ENCODE data around the gene C1QTNF6.

Gene C1QTNF6

GRCh38 chr22:37218399-37218770 lies 30.3 kb upstream of the C1QTNF6 start:
- no peak for DNase-seq

GRCh38 chr22:37215890-37216289 lies 27.8 kb upstream of the C1QTNF6 start:
- TF ChIP-seq GATA1 (IDR thresholded peaks at IDR 0.05; ENCODE audit: low read depth, low read length) (no peak), POLR2A (IDR thresholded peaks at IDR 0.05; ENCODE audit: low read length) (no peak)
- DNase-seq: no peak

More at GRCh38 chr22:37218399-37218770, 30.3 kb upstream of the C1QTNF6 start:
- TF ChIP-seq GATA1 (IDR thresholded peaks at IDR 0.05; ENCODE audit: low read depth, low read length) (no peak), POLR2A (IDR thresholded peaks at IDR 0.05; ENCODE audit: low read length) (no peak)

- no peak for DNase-seq
- TF ChIP-seq GATA1 (IDR thresholded peaks at IDR 0.05; ENCODE audit: low read depth, low read length) (no peak), POLR2A (IDR thresholded peaks at IDR 0.05; ENCODE audit: low read length) (no peak)
Observed at GRCh38 chr22:37214731-37215030, 26.6 kb upstream of the C1QTNF6 start.

DNA sequence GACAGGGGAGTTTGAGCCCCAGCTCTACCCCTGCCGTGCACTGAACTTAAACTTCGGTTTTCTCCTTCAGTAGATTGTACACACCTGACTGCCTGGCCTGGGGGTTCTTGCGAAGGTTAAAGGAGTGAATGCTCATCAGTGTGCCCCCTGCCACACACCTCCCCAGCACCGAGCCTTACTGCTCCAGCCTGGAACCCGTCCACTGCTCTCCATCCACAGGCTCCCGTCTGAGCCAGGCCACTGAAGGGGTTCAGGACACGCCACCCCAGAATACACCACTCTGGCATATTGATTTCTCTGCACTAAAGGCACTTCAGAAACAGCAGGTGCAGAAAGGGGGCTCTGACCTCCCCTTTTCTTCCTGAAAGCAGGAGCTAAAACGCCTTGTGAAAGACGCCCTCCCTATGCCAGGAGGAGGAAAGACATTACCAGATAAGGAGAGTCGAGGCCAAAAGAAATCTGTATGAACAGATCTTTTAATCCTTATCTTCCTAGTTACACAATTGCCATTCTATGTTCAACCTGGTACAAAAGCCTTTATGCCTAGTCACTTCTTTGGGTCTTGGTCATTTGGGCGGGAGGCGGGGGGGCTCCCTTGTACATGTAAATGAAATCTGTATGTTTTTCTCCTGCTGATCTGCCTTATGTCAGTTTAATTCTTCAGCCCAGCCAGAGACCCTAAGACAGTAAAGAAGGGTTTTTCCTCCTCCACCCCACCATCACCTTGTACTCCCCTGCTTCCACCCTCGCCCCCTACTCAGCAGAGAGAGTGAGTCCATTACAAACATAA lies 26.1 kb upstream of the C1QTNF6 start:
- no peak for DNase-seq
- TF ChIP-seq POLR2A (IDR thresholded peaks at IDR 0.05; ENCODE audit: low read length) (no peak), GATA1 (IDR thresholded peaks at IDR 0.05; ENCODE audit: low read depth, low read length) (no peak)

DNA sequence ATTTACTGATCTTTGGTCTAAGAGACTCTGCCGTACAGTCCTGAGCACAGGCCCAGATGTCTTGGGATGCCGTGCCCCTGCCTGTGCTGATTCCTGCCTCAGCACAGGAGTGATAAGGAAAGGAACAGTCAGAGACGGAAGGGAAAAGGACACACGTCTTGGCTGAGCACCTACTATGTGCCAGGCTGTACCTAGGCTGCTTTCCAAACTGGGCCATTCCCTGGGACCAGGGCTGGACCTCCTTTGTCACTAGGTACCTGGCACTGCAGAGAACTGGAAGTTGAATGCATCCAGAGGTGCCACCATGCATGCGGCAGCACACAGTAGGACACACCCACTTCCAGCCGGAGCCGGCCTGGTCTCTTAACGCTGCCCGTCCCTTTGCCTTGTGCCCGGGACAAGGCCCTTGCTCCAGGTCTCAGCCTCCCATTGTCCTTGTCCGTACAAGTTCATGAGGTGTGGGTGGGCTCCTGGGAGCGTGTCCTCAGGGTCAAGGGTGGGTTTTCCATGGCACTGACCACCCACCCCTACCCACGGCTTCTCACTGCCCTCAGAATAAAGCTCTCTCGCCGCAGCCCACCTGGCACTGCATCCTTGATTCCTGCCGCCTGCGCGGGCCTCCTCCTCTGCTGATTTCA lies 25.3 kb upstream of the C1QTNF6 start:
- TF ChIP-seq GATA1 (IDR thresholded peaks at IDR 0.05; ENCODE audit: low read depth, low read length): no peak
- TF ChIP-seq POLR2A (IDR thresholded peaks at IDR 0.05; ENCODE audit: low read length): no peak
- DNase-seq: no peak

- DNase-seq: no peak
- TF ChIP-seq GATA1 (IDR thresholded peaks at IDR 0.05; ENCODE audit: low read depth, low read length): no peak
- no peak for TF ChIP-seq POLR2A (IDR thresholded peaks at IDR 0.05; ENCODE audit: low read length)
Observed at GRCh38 chr22:37212174-37212906, 24.3 kb upstream of the C1QTNF6 start, which contains the start of gene SSTR3. SSTR3 (minus strand) TSS chr22:37212477; CDS start chr22:37207803, 4,674 bp downstream.

DNA sequence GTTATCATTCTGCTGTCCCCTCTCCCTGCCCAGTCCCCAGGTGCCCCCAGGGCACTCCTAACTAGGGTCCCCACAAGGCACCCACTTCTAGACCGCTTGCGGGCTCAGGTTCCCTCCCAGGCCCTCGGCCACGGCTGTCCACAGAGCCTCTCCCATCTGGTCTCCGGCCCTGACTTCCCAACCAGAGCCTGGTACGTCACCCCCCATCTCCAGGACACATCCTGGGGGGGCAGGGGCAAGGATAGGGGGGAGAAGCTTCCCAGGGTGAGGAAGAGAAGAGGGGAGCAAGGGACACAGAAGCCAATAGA lies 23.8 kb upstream of the C1QTNF6 start:
- TF ChIP-seq POLR2A (IDR thresholded peaks at IDR 0.05; ENCODE audit: low read length) (no peak), GATA1 (IDR thresholded peaks at IDR 0.05; ENCODE audit: low read depth, low read length) (no peak)
- no peak for DNase-seq

DNA sequence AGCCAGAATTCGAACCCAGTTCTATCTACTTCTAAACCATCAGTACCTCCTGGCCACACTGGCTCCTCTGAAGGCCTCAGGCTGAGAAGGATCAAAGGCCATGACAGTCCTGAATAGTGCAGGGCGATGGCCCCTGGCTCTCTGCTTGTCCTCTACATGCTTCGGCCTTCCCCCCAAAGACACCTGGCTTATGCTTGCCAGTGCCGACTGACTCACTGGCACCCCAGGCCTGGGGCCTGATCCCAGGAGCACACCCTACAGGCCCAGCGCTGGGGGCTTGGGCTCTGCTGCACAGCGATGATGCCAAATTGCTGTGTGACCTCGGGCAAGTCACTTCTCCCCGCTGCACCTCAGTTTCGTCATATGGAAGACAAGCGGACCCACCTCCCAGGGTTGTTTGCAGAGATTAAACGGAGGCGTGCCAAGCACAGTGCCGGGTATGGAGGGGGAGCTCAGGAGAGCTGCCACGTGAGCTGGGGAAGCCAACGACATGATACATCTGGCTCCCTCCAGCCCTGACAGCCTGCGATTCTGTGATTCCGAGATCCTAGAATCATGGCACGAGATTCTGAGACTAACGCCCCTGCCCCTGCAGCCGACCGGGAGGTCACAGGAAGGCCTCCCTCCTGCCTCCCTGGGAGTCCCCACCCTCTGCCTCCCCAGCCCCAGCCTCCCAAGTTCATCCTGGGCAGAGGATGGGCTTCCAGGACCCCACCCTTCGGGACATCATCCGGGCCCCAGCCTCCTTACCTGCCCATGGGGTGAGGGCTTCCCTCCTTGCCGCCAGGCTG lies 23.2 kb upstream of the C1QTNF6 start:
- no peak for DNase-seq
- TF ChIP-seq GATA1 (IDR thresholded peaks at IDR 0.05; ENCODE audit: low read depth, low read length) (no peak), POLR2A (IDR thresholded peaks at IDR 0.05; ENCODE audit: low read length) (no peak)

DNA sequence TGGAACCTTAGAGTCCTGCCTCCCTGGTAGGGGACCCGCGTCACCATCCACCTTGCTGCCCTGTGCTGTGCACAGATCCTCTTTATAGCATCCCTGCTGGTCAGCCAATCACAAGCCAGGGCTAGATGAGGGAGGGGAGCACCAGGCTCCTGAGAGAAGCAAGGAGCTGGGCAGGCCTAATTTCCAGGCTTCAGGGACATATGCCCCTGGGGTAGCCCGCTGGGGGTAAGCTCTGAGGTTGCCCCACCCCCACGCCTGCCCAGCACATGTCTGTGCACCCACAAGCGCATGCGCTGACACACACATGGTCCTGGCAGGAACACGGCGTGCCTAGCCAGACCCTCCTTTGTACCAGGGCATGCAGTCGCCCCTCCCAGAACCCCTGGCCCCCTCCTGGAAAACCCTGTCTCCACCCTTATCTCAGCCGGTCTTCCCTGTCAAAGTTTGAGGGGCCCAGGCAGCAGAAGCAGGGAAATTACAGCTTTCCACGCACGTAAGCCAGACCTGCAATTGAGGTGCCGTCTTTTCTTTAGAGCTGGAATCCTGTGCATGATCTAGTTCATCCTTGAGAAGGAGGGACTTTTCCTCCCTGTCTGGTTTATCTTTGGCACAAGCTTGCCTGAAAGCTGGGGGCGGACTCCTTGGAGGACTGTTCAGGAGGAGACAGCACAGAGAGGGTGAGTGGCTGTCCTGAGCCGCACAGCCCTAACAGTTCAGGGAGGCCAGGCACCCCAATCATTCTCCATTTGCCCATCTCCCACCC lies 22.2 kb upstream of the C1QTNF6 start:
- no peak for TF ChIP-seq POLR2A (IDR thresholded peaks at IDR 0.05; ENCODE audit: low read length)
- no peak for TF ChIP-seq GATA1 (IDR thresholded peaks at IDR 0.05; ENCODE audit: low read depth, low read length)
- no peak for DNase-seq

- TF ChIP-seq POLR2A (IDR thresholded peaks at IDR 0.05; ENCODE audit: low read length): no peak
- TF ChIP-seq GATA1 (IDR thresholded peaks at IDR 0.05; ENCODE audit: low read depth, low read length): no peak
- no peak for DNase-seq
Observed at GRCh38 chr22:37209140-37209845, 21.2 kb upstream of the C1QTNF6 start.

GRCh38 chr22:37208401-37209139 lies 20.5 kb upstream of the C1QTNF6 start:
- no peak for TF ChIP-seq GATA1 (IDR thresholded peaks at IDR 0.05; ENCODE audit: low read depth, low read length)
- TF ChIP-seq POLR2A (IDR thresholded peaks at IDR 0.05; ENCODE audit: low read length): no peak
- no peak for DNase-seq

GRCh38 chr22:37207981-37208380 lies 19.9 kb upstream of the C1QTNF6 start:
- TF ChIP-seq GATA1 (IDR thresholded peaks at IDR 0.05; ENCODE audit: low read depth, low read length) (no peak), POLR2A (IDR thresholded peaks at IDR 0.05; ENCODE audit: low read length) (no peak)
- no peak for DNase-seq
